ENCODE data around the gene FAM200B.

- TF ChIP-seq CTCF (IDR thresholded peaks at IDR 0.05) (no peak), POLR2A (IDR thresholded peaks at IDR 0.05) (no peak), EP300 (IDR thresholded peaks at IDR 0.05) (no peak)
These were observed 22.5 kb downstream of the FAM200B start for GRCh38 chr4:15704129-15704528.
